Neural cell (in vitro differentiated cells): Measurements from ENCODE around the gene OR5K3. TPM values are rescaled to one million over a fixed set of nuclear protein-coding genes. Genes with fewer than 3 reads are reported as not detected.
"Not testable (repeated sequence)": the region's sequence is repeated elsewhere in the genome, so short reads cannot be mapped to it uniquely, and the experiment has no call there.

ENCODE experiments used
- H2AFZ ChIP-seq: fragments of 200-600, 300-800 bp; sonication (generic), shearing (Covaris generic); 2 replicates; pipeline ENCODE4 v1.6.0; 2014; ENCODE audit warnings: low read depth, mild to moderate bottlenecking, antibody characterized with exemption, low read length, moderate library complexity
- H3F3A ChIP-seq: fragments of 200-600 bp; shearing (Covaris generic); 2 replicates; pipeline ENCODE4 v1.6.1; 2016; ENCODE audit warnings: mild to moderate bottlenecking, moderate library complexity, mixed read lengths, antibody characterized with exemption, low read length; ENCODE audit not compliant: insufficient read depth, poor library complexity, severe bottlenecking
- H3K27ac ChIP-seq: fragments of 200-600, 300-800 bp; sonication (generic), shearing (Covaris generic); 2 replicates; pipeline ENCODE4 v1.5.1; 2014; ENCODE audit warnings: mild to moderate bottlenecking, low read length, moderate library complexity
- H3K27me3 ChIP-seq: fragments of 300-800, 200-600 bp; sonication (generic), shearing (Covaris generic); 2 replicates; pipeline ENCODE4 v1.6.0; 2014; ENCODE audit warnings: mild to moderate bottlenecking, low read depth, low read length, moderate library complexity; ENCODE audit not compliant: insufficient read depth
- H3K36me3 ChIP-seq: fragments of 300-800, 200-600 bp; sonication (generic), shearing (Covaris generic); 2 replicates; pipeline ENCODE4 v1.5.1; 2014; ENCODE audit warnings: mild to moderate bottlenecking, antibody characterized with exemption, low read length, moderate library complexity; ENCODE audit not compliant: insufficient read depth
- H3K4me2 ChIP-seq: fragments of 300-800, 200-600 bp; sonication (generic), shearing (Covaris generic); 2 replicates; pipeline ENCODE4 v1.6.0; 2014; ENCODE audit warnings: mild to moderate bottlenecking, low read length
- H3K4me3 ChIP-seq: fragments of 300-800, 200-600 bp; sonication (generic), shearing (Covaris generic); 2 replicates; pipeline ENCODE4 v1.5.1; 2014; ENCODE audit warnings: mild to moderate bottlenecking, low read length, moderate library complexity
- H3K79me2 ChIP-seq: fragments of 200-600 bp; shearing (Covaris generic); replicated peaks from 2 replicates; pipeline ENCODE4 v1.6.0; 2014; ENCODE audit warnings: mild to moderate bottlenecking, low read length, moderate library complexity; ENCODE audit not compliant: insufficient read depth
- H3K9ac ChIP-seq: fragments of 300-800, 200-600 bp; sonication (generic), shearing (Covaris generic); 2 replicates; pipeline ENCODE4 v1.6.1; 2016; ENCODE audit warnings: mild to moderate bottlenecking, low read length, mixed read lengths
- H3K9me2 ChIP-seq: fragments of 200-600 bp; shearing (Covaris generic); 2 replicates; pipeline ENCODE4 v1.6.1; 2016; ENCODE audit warnings: mild to moderate bottlenecking, low read length, mixed read lengths; ENCODE audit not compliant: insufficient read depth
- H3K9me3 ChIP-seq: fragments of 200-600, 300-800 bp; sonication (generic), shearing (Covaris generic); 2 replicates; pipeline ENCODE4 v1.6.1; 2016; ENCODE audit warnings: mild to moderate bottlenecking, mixed run types, low read length, moderate library complexity, mixed read lengths
- H4K20me1 ChIP-seq: fragments of 200-600 bp; shearing (Covaris generic); 2 replicates; pipeline ENCODE4 v1.6.1; 2016; ENCODE audit warnings: mild to moderate bottlenecking, mixed run types; ENCODE audit not compliant: insufficient read depth
- EP300 ChIP-seq: fragments of 450-650 bp; conservative IDR thresholded peaks from 2 replicates; pipeline ENCODE4 v1.6.1; 2014; ENCODE audit warnings: antibody characterized with exemption, mild to moderate bottlenecking, moderate library complexity; ENCODE audit not compliant: poor library complexity, severe bottlenecking
- EZH2 ChIP-seq: fragments of 200-600, 300-800 bp; shearing (Covaris generic), sonication (generic); IDR thresholded peaks from 2 replicates; pipeline ENCODE4 v1.6.1; 2014; ENCODE audit warnings: antibody characterized with exemption, low read length, borderline replicate concordance, mild to moderate bottlenecking; ENCODE audit not compliant: insufficient read depth, poor library complexity, severe bottlenecking
- POLR2AphosphoS5 ChIP-seq: IDR thresholded peaks from 2 replicates; pipeline ENCODE4 v1.6.1; 2012
- RAD21 ChIP-seq: fragments of 450-650 bp; conservative IDR thresholded peaks from 2 replicates; pipeline ENCODE4 v1.6.1; 2014; ENCODE audit warnings: antibody characterized with exemption, mild to moderate bottlenecking, moderate library complexity
- SMC3 ChIP-seq: fragments of 450-650 bp; conservative IDR thresholded peaks from 2 replicates; pipeline ENCODE4 v1.6.1; 2014; ENCODE audit warnings: antibody characterized with exemption, mild to moderate bottlenecking, moderate library complexity; ENCODE audit not compliant: poor library complexity
- TAF1 ChIP-seq: IDR thresholded peaks from 2 replicates; pipeline ENCODE4 v1.6.1; 2012; ENCODE audit warnings: low read depth
- polyA plus RNA-seq: library from polyadenylated mRNA; depleted of rRNA; stranded (reverse); fragments of >200 nt; gene quantifications from 2 replicates; pipeline ENCODE4 v1.2.3, GENCODE V29; 2014
- TF ChIP-seq, protein P1 (sequence below): IDR thresholded peaks from 2 replicates; pipeline ENCODE4 v1.6.1; 2012; ENCODE audit warnings: borderline replicate concordance
- TF ChIP-seq, protein P2 (sequence below): fragments of 450-650 bp; IDR thresholded peaks from 2 replicates; pipeline ENCODE4 v1.5.1; 2014; ENCODE audit warnings: antibody characterized with exemption, mild to moderate bottlenecking, moderate library complexity; ENCODE audit not compliant: poor library complexity, severe bottlenecking

OR5K3 gene
- polyA plus RNA-seq, 1 donor from 2014 or later: not detected

DNA sequence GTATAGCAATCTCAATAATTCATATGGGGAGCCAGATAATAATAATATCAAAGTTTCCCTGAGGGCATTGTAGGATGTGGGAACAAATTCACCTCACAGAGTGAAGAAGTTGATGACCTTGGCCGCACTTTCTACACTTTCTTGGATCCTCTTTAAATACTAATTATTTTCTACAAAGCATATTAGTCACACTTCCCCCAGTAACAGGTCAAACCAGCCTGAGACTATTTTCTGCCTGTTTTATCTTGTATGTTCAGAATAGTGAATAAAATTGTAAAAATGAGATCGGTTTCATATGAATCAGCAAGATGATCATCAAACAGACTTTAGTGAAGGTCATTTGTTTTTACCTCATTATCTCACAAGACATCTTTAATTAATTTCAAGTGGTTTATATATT is 2.3 kb upstream of the OR5K3 start:
- Histone ChIP-seq H3K27me3 (no peaks in the 10 kb centered on the region), H3K4me2 (no peak overlapping the region), H3K9me3 (no peaks in the 10 kb centered on the region), H3K79me2 (no peaks in the 10 kb centered on the region), H3K27ac (no peak overlapping the region), H3K9me2 (no peaks in the 10 kb centered on the region), H2AFZ (no peak overlapping the region), H3F3A (no peaks in the 10 kb centered on the region), H3K4me3 (no peak overlapping the region), H3K36me3 (no peaks in the 10 kb centered on the region), H4K20me1 (no peaks in the 10 kb centered on the region), H3K9ac (no peak overlapping the region)
- TF ChIP-seq EZH2: no peak
- no peak for TF ChIP-seq RAD21
- TF ChIP-seq POLR2AphosphoS5: no peak
- TF ChIP-seq TAF1: no peak
- TF ChIP-seq, protein P1, sequence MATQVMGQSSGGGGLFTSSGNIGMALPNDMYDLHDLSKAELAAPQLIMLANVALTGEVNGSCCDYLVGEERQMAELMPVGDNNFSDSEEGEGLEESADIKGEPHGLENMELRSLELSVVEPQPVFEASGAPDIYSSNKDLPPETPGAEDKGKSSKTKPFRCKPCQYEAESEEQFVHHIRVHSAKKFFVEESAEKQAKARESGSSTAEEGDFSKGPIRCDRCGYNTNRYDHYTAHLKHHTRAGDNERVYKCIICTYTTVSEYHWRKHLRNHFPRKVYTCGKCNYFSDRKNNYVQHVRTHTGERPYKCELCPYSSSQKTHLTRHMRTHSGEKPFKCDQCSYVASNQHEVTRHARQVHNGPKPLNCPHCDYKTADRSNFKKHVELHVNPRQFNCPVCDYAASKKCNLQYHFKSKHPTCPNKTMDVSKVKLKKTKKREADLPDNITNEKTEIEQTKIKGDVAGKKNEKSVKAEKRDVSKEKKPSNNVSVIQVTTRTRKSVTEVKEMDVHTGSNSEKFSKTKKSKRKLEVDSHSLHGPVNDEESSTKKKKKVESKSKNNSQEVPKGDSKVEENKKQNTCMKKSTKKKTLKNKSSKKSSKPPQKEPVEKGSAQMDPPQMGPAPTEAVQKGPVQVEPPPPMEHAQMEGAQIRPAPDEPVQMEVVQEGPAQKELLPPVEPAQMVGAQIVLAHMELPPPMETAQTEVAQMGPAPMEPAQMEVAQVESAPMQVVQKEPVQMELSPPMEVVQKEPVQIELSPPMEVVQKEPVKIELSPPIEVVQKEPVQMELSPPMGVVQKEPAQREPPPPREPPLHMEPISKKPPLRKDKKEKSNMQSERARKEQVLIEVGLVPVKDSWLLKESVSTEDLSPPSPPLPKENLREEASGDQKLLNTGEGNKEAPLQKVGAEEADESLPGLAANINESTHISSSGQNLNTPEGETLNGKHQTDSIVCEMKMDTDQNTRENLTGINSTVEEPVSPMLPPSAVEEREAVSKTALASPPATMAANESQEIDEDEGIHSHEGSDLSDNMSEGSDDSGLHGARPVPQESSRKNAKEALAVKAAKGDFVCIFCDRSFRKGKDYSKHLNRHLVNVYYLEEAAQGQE: no peak
- TF ChIP-seq, protein P2, sequence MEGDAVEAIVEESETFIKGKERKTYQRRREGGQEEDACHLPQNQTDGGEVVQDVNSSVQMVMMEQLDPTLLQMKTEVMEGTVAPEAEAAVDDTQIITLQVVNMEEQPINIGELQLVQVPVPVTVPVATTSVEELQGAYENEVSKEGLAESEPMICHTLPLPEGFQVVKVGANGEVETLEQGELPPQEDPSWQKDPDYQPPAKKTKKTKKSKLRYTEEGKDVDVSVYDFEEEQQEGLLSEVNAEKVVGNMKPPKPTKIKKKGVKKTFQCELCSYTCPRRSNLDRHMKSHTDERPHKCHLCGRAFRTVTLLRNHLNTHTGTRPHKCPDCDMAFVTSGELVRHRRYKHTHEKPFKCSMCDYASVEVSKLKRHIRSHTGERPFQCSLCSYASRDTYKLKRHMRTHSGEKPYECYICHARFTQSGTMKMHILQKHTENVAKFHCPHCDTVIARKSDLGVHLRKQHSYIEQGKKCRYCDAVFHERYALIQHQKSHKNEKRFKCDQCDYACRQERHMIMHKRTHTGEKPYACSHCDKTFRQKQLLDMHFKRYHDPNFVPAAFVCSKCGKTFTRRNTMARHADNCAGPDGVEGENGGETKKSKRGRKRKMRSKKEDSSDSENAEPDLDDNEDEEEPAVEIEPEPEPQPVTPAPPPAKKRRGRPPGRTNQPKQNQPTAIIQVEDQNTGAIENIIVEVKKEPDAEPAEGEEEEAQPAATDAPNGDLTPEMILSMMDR: no peak
- TF ChIP-seq SMC3: no peak
- no peak for TF ChIP-seq EP300

DNA sequence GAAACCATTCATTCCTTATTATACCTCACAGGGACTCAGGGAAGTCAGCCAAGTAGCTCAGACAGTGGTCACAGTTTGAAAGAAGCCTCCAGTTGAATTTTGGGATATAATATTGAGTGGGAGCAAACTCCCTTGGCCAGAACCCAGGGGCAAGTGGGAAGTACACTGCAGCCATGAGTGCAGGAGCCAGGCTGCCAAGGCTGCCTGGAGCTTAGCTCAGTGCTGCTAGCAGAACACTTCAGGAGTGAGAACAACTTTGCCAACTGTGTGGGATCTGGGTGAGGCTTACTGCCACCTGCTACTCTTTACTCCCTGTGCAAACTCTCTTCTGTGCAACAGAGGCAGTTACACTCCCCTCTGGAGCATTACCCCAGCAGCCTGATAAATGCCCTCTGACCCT is 4.6 kb downstream of the OR5K3 start:
- Histone ChIP-seq H3K79me2 (no peaks in the 10 kb centered on the region), H3K9me2 (no peaks in the 10 kb centered on the region), H3F3A (no peaks in the 10 kb centered on the region), H3K4me3 (no peak overlapping the region), H3K27ac (no peak overlapping the region), H2AFZ (no peak overlapping the region), H3K9me3 (no peaks in the 10 kb centered on the region), H3K4me2 (no peak overlapping the region), H3K9ac (no peak overlapping the region), H3K36me3 (no peaks in the 10 kb centered on the region), H3K27me3 (no peaks in the 10 kb centered on the region), H4K20me1 (no peaks in the 10 kb centered on the region)
- no peak for TF ChIP-seq EP300
- TF ChIP-seq POLR2AphosphoS5: no peak
- TF ChIP-seq, protein P2: no peak
- TF ChIP-seq RAD21: no peak
- TF ChIP-seq EZH2: no peak
- TF ChIP-seq, protein P1: no peak

DNA sequence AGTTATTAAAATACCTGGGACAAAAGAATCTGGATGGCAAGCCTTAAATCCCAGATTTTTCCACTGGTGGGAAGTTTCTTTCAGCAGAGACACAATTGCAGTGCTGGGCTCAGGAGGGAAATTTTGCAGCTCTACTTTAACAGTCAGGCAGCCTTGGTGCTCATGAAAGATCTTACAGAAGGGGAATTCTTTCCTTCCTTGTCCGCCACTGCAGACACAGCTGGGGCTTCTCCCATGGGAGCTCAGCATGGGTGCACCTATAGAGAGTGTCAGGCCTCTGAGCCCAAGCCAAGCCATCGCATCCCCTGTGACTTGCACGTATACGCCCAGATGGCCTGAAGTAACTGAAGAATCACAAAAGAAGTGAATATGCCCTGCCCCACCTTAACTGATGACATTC is 6.0 kb downstream of the OR5K3 start:
- H3K4me3 ChIP-seq, H3K9me2 ChIP-seq, H3F3A ChIP-seq, H3K4me2 ChIP-seq, H3K27ac ChIP-seq, H3K9me3 ChIP-seq, H3K36me3 ChIP-seq, H3K79me2 ChIP-seq, H2AFZ ChIP-seq, H4K20me1 ChIP-seq, H3K9ac ChIP-seq, H3K27me3 ChIP-seq: not testable (repeated sequence)
